Measurements from ENCODE around the gene ZNF260.

The ZNF260 gene

DNA sequence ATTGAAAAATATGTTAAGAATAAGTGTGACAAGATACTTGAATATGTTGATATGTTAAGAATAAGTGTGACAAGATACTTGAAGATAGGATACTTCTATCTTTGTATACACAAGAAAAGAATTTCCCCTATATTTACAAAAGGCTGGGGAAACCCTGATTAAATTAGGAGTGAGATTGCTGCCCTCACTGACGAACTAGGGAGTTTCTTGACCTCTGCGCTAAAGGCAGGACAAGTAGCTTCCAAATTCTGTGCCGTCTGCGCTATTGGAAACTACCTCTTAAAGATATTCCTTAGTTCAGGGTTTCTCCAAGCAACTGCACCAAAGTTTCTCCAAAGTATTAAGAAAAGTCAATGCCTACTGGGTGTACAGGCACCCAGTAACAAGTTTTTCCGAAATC, 730 bp downstream of the ZNF260 start:
- Mint-ChIP-seq H3K27me3 (ENCODE audit: low read depth) (no peaks in the 10 kb centered on the region), H3K4me1 (peaks cover 14% of the 10 kb centered on the region), H3K9me3 (peaks cover 59% of the 10 kb centered on the region), H3K4me3 (peak overlapping the region; percentile 98 to 99 (median 98)), H3K27ac (peak overlapping the region; percentile 99 to 100 (median 100)), H3K36me3 (ENCODE audit: low read depth) (peaks cover 82% of the 10 kb centered on the region)
- no peak for TF ChIP-seq CTCF (IDR thresholded peaks at IDR 0.05; ENCODE audit: unreplicated experiment in 3 of 3)

- TF ChIP-seq CTCF (IDR thresholded peaks at IDR 0.05; ENCODE audit: unreplicated experiment in 3 of 3), result no peak
- H3K36me3 Mint-ChIP-seq (ENCODE audit: low read depth), result peaks cover 87% of the 10 kb centered on the region
- H3K27ac Mint-ChIP-seq, result peak overlapping the region; percentile 90 to 99 (median 95)
- H3K4me1 Mint-ChIP-seq, result peaks cover 14% of the 10 kb centered on the region
- H3K9me3 Mint-ChIP-seq, result peaks cover 59% of the 10 kb centered on the region
- H3K27me3 Mint-ChIP-seq (ENCODE audit: low read depth), result no peaks in the 10 kb centered on the region
- H3K4me3 Mint-ChIP-seq, result peak overlapping the region; percentile 98 to 99 (median 98)
These were observed 1.5 kb downstream of the ZNF260 start for GRCh38 chr19:36526581-36526980.

DNA sequence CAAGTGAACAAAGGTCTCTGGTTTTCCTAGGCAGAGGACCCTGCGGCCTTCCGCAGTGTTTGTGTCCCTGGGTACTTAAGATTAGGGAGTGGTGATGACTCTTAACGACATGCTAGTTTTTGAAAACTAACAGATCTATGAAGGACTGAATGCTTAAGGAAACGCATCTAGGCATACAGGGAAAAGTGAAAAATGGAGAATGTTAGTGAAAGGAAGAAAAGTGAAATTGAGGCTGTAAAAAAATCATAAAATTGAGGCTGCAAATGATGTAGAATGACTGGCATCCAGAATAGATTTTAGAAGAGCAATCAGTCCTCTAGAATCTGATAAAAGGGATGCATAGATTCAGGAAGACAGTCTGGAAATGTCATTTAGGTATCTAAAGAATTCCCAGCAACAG, 3.5 kb downstream of the ZNF260 start:
- no peak for TF ChIP-seq CTCF (IDR thresholded peaks at IDR 0.05; ENCODE audit: unreplicated experiment in 3 of 3)
- Mint-ChIP-seq H3K27ac (no peak overlapping the region), H3K4me1 (peaks cover 14% of the 10 kb centered on the region), H3K4me3 (peak overlapping the region in 2 of 3 experiments; percentile 50 to 66), H3K9me3 (peaks cover 67% of the 10 kb centered on the region), H3K36me3 (ENCODE audit: low read depth) (peaks cover 92% of the 10 kb centered on the region), H3K27me3 (ENCODE audit: low read depth) (no peaks in the 10 kb centered on the region)

DNA sequence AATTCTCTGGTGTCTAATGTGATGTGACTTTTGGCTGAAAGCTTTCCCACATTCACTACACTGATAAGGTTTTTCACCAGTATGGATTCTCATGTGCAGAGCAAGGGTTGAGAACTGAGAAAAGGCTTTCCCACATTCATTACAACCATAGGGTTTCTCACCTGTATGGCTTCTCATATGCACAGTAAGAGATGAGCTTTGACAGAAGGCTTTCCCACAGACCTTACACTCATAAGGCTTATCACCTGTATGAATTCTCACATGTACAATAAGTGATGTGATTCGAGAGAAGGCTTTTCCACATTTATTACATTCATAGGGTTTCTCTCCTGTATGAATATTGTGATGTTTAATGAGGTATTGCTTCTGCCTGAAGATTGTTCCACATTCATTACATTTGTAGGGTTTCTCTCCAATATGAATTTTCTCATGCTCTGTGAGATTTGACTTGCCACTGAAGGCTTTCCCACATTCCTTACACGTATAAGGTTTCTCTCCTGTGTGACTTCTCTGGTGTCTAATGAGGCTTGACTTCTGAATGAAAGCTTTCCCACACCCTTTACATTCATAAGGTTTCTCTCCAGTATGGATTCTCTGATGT, 14.0 kb downstream of the ZNF260 start:
- Mint-ChIP-seq H3K27me3 (ENCODE audit: low read depth) (no peaks in the 10 kb centered on the region), H3K4me3 (no peak overlapping the region), H3K4me1 (no peaks in the 10 kb centered on the region), H3K36me3 (ENCODE audit: low read depth) (peaks cover 96% of the 10 kb centered on the region), H3K9me3 (peaks cover 82% of the 10 kb centered on the region), H3K27ac (no peak overlapping the region)
- no peak for TF ChIP-seq CTCF (IDR thresholded peaks at IDR 0.05; ENCODE audit: unreplicated experiment in 3 of 3)

DNA sequence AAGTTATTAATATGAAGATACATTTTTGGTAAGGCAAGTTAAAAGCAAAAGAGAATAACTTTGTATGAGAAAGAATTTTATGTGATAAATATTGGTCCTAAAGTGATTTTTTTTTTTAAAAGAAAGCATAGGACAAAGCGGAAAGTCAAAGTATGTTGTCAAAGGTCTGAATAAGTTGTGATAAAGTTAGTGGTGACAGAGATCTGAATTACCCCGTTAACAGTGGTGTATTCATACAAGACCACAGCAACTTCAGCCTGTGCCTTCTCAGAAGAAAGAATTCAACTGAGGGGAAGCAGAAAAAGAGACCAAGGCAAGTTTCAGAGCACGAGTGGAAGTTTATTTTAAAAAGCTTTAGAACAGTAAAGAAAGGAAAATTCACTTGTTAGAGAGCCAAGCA, 19.7 kb downstream of the ZNF260 start:
- H3K4me1 Mint-ChIP-seq, result no peaks in the 10 kb centered on the region
- TF ChIP-seq CTCF (IDR thresholded peaks at IDR 0.05; ENCODE audit: unreplicated experiment in 3 of 3), result no peak
- peaks cover 59% of the 10 kb centered on the region for H3K36me3 Mint-ChIP-seq (ENCODE audit: low read depth)
- H3K27ac Mint-ChIP-seq, result no peak overlapping the region
- H3K9me3 Mint-ChIP-seq, result peaks cover 61% of the 10 kb centered on the region
- H3K27me3 Mint-ChIP-seq (ENCODE audit: low read depth), result no peaks in the 10 kb centered on the region
- no peak overlapping the region for H3K4me3 Mint-ChIP-seq

GRCh38 chr19:36501973-36502372, 26.1 kb downstream of the ZNF260 start:
- no peak overlapping the region for H3K27ac Mint-ChIP-seq
- peaks cover 57% of the 10 kb centered on the region for H3K9me3 Mint-ChIP-seq
- H3K27me3 Mint-ChIP-seq (ENCODE audit: low read depth), result peaks cover 4% of the 10 kb centered on the region
- no peaks in the 10 kb centered on the region for H3K4me1 Mint-ChIP-seq
- H3K4me3 Mint-ChIP-seq, result no peak overlapping the region
- TF ChIP-seq CTCF (IDR thresholded peaks at IDR 0.05; ENCODE audit: unreplicated experiment in 3 of 3), result no peak
- H3K36me3 Mint-ChIP-seq (ENCODE audit: low read depth), result peaks cover 28% of the 10 kb centered on the region

Measured in nephron (organoid).